Thyroid gland (tissue), 4 donors: ENCODE data around the gene PCYT2. TPM values are rescaled to one million over a fixed set of nuclear protein-coding genes. Genes with fewer than 3 reads are reported as not detected.
A peak's percentile ranks its signal among the peaks of the same experiment; 100 is the strongest.

Experiments used
- DNase-seq, 2 donors: peaks; one replicate each; pipeline ENCODE4 v3.0.0-alpha.2; 2019
- H3K27ac ChIP-seq, 3 donors: fragments of 200-600 bp; sonication (generic); 1 replicate in 2 of 3; 2 replicates in 1 of 3; pipeline ENCODE4 v1.5.1; 2016 to 2019; ENCODE audit warnings: mild to moderate bottlenecking in 1 of 3, moderate library complexity in 1 of 3
- H3K27me3 ChIP-seq: fragments of 200-600 bp; sonication (generic); one replicate; pipeline ENCODE4 v1.5.1; 2019
- H3K36me3 ChIP-seq, 2 donors: fragments of 200-600 bp; sonication (generic); one replicate each; pipeline ENCODE4 v1.5.1; 2016 to 2019
- H3K4me1 ChIP-seq, 2 donors: fragments of 200-600 bp; sonication (generic); one replicate each; pipeline ENCODE4 v1.5.1; 2017 to 2019
- H3K4me3 ChIP-seq, 3 donors: fragments of 200-600 bp; sonication (generic); replicated peaks in 1 of 3; 1 replicate in 2 of 3; 2 replicates in 1 of 3; pipeline ENCODE4 v1.5.1; 2016; ENCODE audit warnings: mild to moderate bottlenecking in 1 of 3
- H3K9me3 ChIP-seq: fragments of 200-600 bp; sonication (generic); one replicate; pipeline ENCODE4 v1.5.1; 2017
- POLR2A ChIP-seq, 2 donors: fragments of 450-650 bp; IDR thresholded peaks; one replicate each; pipeline ENCODE4 v1.6.1; 2017; ENCODE audit warnings: antibody characterized with exemption in 2 of 2, mild to moderate bottlenecking in 2 of 2, moderate library complexity in 1 of 2
- WGBS, 2 donors: methylation state at CpG; one replicate each; pipeline ENCODE4 v1.1.5; 2017; 5-methylcytosine and 5-hydroxymethylcytosine counted together
- intact Hi-C: fragments of 100-400 bp; cut with DNase I; formaldehyde crosslinking; loops from one replicate; pipeline ENCODE4 v1.15.1; 2023
- total RNA-seq, 4 donors: library from RNA; depleted of rRNA; stranded (reverse); fragments of >200 nt; gene quantifications; one replicate each; pipeline ENCODE4 v1.2.3, GENCODE V29; 2016
- TF ChIP-seq, protein P1 (sequence below), 6 experiments: fragments of 200-600 bp in 3 of 6; fragments of 450-650 bp in 3 of 6; sonication (generic) in 3 of 6; IDR thresholded peaks; one replicate each; pipeline ENCODE4 v1.5.1; 2016 to 2019; ENCODE audit warnings: antibody characterized with exemption in 6 of 6, mild to moderate bottlenecking in 2 of 6, inconsistent platforms in 1 of 6, moderate library complexity in 1 of 6

Gene PCYT2
- total RNA-seq, 4 donors from 2014 or later: 30.4 to 36.5 (median 34.2) TPM

DNA sequence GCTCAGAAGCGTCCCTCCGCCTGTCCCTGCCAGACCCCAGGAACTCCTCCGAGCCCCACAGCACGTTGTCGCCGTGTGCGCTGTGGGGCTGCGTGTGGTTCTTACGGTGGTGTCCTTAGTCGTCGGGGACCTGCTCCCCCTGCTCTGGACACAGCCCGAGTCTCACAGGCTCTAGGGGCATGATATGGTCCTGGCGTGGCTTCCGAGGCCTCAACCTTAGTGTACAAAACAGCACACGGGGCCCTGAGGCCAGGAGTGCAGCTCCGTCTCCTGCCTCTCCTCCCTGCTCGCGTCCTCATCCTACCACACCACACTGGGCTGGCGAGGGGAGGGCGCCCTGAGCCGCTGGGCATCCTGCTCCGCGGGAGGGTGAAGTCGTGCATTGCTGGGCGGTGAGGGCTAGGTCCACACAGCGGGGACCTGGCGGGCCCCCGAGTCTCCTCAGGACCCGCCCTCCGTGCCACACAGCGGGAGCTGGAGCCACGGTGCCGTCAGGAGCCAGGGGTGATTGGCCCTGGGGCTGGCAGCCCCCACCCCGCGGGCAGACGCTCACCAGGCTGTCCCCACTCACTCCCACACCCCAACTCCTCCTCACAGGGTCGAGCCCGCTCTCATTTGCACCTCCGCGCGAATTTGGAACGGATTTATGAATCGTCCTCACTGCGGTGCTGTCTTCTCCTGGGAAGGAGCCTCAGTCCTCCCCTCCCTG lies 17.5 kb upstream of the PCYT2 start:
- no peak overlapping the region for H3K27ac ChIP-seq
- peak; percentile 12 to 25 for DNase-seq
- H3K27me3 ChIP-seq: no peaks in the 10 kb centered on the region
- intact Hi-C loops: no loop called here
- H3K4me3 ChIP-seq: peak overlapping the region in 2 of 3 donors; percentile 29 to 98
- TF ChIP-seq, protein P1, sequence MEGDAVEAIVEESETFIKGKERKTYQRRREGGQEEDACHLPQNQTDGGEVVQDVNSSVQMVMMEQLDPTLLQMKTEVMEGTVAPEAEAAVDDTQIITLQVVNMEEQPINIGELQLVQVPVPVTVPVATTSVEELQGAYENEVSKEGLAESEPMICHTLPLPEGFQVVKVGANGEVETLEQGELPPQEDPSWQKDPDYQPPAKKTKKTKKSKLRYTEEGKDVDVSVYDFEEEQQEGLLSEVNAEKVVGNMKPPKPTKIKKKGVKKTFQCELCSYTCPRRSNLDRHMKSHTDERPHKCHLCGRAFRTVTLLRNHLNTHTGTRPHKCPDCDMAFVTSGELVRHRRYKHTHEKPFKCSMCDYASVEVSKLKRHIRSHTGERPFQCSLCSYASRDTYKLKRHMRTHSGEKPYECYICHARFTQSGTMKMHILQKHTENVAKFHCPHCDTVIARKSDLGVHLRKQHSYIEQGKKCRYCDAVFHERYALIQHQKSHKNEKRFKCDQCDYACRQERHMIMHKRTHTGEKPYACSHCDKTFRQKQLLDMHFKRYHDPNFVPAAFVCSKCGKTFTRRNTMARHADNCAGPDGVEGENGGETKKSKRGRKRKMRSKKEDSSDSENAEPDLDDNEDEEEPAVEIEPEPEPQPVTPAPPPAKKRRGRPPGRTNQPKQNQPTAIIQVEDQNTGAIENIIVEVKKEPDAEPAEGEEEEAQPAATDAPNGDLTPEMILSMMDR (IDR thresholded peaks at IDR 0.05): no peak
- no peak for TF ChIP-seq POLR2A (IDR thresholded peaks at IDR 0.05)
- peaks cover 29 to 37% of the 10 kb centered on the region in 2 donors for H3K4me1 ChIP-seq
- WGBS, 2 donors: 32 to 53% methylated on average over 13 to 23 of the region's 44 CpGs
- H3K9me3 ChIP-seq: no peaks in the 10 kb centered on the region
- no peaks in the 10 kb centered on the region for H3K36me3 ChIP-seq

DNA sequence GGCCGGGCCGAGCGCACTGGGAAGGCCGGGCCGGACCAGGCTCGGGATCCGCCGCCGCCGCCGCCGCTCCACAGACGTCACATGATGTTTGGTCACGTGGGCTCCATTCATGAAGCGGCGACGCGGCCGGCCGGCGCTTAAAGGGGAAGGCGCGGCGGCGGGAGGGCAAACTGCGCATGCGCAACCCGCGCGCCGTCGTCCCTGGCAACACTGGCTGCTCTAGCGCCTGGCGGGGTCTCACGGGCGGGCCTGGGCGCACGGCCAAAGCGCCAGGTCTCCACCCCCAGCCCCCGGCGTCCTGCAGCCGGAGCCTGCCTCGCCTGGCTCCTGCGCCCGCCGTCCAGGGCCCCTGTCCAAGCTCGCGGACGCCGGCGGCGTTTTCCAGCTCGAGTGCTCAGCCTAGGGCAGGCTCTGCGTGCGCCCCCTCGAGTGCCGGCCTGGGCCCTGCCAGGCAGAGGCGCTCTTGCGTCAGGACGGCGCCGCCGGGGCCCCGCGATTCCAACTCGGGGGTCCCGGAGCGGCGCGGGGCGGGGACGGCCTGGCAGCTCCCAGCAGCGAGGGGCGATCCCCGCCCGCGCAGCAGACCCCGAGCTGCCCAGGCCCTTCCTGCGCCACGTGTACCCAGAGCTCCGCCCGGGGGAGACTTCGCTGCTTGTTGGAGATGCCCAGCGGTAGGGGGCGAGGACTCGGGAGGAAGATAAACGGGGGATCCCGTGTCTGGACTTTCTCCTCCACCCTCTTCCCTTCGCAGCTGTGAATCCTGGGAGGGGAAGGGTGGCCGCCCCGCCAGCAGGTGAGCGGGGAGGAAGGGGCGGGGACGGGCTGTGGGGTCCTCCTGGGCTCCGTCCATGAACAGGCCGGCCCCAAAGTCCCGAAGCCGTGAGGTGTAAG lies 16.7 kb upstream of the PCYT2 start, which contains the start of gene MAFG:
Gene MAFG, minus strand, starts transcription at position 83 of the 891 bp plus-strand sequence. CDS start 4,550 bp downstream, outside the sequence.
- intact Hi-C loops: no loop called here
- 0% methylated on average over 3 to 12 of the region's 98 CpGs for WGBS, 2 donors
- DNase-seq: peak; percentile 93
- no peaks in the 10 kb centered on the region for H3K9me3 ChIP-seq
- peak within 1 kb of the TSS; percentile 51 to 98 (median 87) for H3K4me3 ChIP-seq
- peak within 1 kb of the TSS; percentile 85 to 93 (median 91) for H3K27ac ChIP-seq
- TF ChIP-seq POLR2A (IDR thresholded peaks at IDR 0.05): peak; percentile 7 to 84
- TF ChIP-seq, protein P1 (IDR thresholded peaks at IDR 0.05): peak in 1 of 6 experiments; percentile 43
- H3K27me3 ChIP-seq: no peaks in the 10 kb centered on the region
- H3K36me3 ChIP-seq: no peaks in the 10 kb centered on the region
- H3K4me1 ChIP-seq: peaks cover 36 to 45% of the 10 kb centered on the region in 2 donors

DNA sequence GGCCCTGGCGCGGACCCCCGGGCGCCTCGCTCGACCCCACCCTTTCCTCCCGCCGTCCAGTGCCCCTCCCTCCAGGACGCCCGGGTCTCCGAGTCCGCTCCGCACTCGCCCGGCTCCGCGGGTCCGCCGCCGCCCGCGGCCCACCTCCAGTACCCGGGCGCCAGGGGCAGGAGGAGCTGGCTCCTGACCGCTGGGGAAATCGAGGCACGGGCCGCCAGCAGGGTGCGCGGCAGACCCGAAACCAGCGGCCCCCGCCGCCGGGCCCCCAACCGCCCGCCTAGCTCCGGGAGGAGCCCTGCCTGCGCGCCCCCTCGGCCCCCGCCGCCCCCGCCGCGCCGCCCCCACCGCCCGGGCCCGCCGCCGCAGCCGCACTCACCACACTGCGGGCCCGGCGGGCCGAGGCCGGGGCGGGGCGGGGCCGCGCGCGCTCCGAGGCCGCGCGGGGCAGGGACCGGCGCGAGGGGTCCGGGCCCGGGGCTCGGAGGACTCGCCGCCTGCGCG lies 16.0 kb upstream of the PCYT2 start:
- DNase-seq: no peak
- Histone ChIP-seq H3K4me3 (peak overlapping the region; percentile 43 to 98 (median 87)), H3K36me3 (peaks cover 5% of the 10 kb centered on the region in 2 donors), H3K9me3 (no peaks in the 10 kb centered on the region), H3K4me1 (peaks cover 40 to 52% of the 10 kb centered on the region in 2 donors), H3K27me3 (no peaks in the 10 kb centered on the region), H3K27ac (peak overlapping the region; percentile 85 to 93 (median 91))
- intact Hi-C loops: no loop called here
- TF ChIP-seq POLR2A (IDR thresholded peaks at IDR 0.05): no peak
- TF ChIP-seq, protein P1 (IDR thresholded peaks at IDR 0.05): no peak
- 0% methylated on average over 17 of the region's 78 CpGs; no CpG with 5 or more reads in 1 of the 2 donors for WGBS, 2 donors

DNA sequence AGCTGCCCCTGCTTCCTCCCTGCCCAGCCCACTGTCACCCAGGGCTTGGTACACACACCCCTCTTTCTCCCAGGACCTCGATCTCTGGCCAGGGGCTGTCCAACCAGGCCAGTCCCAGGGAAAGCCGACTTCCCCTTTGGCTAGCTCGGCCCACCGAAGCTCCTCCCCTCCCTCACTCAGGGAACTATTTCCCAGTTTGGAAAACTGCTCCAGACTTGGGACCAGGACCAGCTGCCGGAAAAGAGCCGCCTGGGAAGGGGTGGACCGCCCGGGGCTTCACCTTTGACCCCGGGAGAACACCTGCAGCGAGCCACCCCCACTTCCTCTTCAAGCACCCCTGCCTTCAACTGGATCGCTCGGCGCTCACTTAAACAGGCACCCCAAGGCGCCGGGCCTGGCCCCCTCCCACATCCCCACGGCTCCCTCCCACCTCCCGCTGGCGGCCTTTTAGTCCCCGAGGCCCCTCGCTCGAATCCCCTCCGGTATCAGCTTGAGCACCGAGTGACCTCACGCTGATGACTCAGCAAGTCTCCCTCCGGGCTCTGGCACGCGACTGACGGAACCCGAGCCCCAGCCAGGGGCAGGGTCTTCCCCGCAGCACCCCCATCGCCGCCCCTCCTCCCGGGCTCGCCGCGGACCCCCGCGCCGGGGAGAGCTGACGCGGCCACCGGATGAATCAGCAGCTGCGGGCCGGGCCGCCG lies 15.4 kb upstream of the PCYT2 start:
- Histone ChIP-seq H3K9me3 (no peaks in the 10 kb centered on the region), H3K4me3 (peak overlapping the region; percentile 43 to 98 (median 87)), H3K36me3 (peaks cover 9 to 10% of the 10 kb centered on the region in 2 donors), H3K27ac (peak overlapping the region; percentile 85 to 93 (median 91)), H3K27me3 (no peaks in the 10 kb centered on the region), H3K4me1 (peaks cover 40 to 52% of the 10 kb centered on the region in 2 donors)
- TF ChIP-seq POLR2A (IDR thresholded peaks at IDR 0.05): peak in 1 of 2 donors; percentile 70
- TF ChIP-seq, protein P1 (IDR thresholded peaks at IDR 0.05): no peak
- DNase-seq: peak; percentile 82 to 83
- WGBS, 2 donors: 0 to 1% methylated on average over 21 to 23 of the region's 46 CpGs
- intact Hi-C loops: no loop called here
